Endothelial cell of umbilical vein (primary cell): ENCODE data around the gene MIS18A. TPM values are rescaled to one million over a fixed set of nuclear protein-coding genes. Genes with fewer than 3 reads are reported as not detected.

Experiments
- BruUV-seq: library from RNA; stranded (reverse); fragments of 400-500 nt; replicated peaks from 2 replicates; lab custom pipeline; 2021; lab: Mats Ljungman, UMichigan
- CTCF ChIA-PET: fragments of 300-600, 350-600 bp; sonication (Branson Sonifier 250); formaldehyde crosslinking; loops from one replicate; lab custom pipeline; 2021; ENCODE audit warnings: antibody characterized with exemption, inconsistent platforms; lab: Charles Lee
- POLR2A ChIA-PET: fragments of 300-600, 350-600 bp; sonication (Branson Sonifier 250); formaldehyde crosslinking; loops from one replicate; lab custom pipeline; 2021; ENCODE audit warnings: antibody characterized with exemption, inconsistent platforms; lab: Charles Lee
- DNase-seq: peaks from one replicate; pipeline ENCODE4 v3.0.0-alpha.2; 2011; ENCODE audit warnings: low read depth, low spot score
- FAIRE-seq: peaks from 2 replicates; lab custom pipeline; 2011; peaks lifted over from hg19 to GRCh38; lab: Jason Lieb, UNC
- H2AFZ ChIP-seq: 2 replicates; pipeline ENCODE4 v1.6.0; 2012; ENCODE audit warnings: low read depth, low read length, control low read depth, inconsistent platforms
- H3K27ac ChIP-seq: 2 replicates; pipeline ENCODE4 v1.5.1; 2011; ENCODE audit warnings: low read depth, mild to moderate bottlenecking, control low read depth, low read length, moderate library complexity; ENCODE audit not compliant: insufficient read depth
- H3K27me3 ChIP-seq, 2 experiments: 2 replicates each; pipeline versions ENCODE4 v1.6.0 to v1.6.1; 2011; ENCODE audit warnings: low read length in 2 of 2, mixed read lengths in 1 of 2; ENCODE audit not compliant: control insufficient read depth in 2 of 2, insufficient read depth in 2 of 2
- H3K36me3 ChIP-seq, 2 experiments: 2 replicates in 1 of 2; 3 replicates in 1 of 2; pipeline ENCODE4 v1.5.1; 2011; ENCODE audit warnings: low read length in 2 of 2, mild to moderate bottlenecking in 1 of 2, moderate library complexity in 1 of 2; ENCODE audit not compliant: control insufficient read depth in 2 of 2, insufficient read depth in 2 of 2; ENCODE audit errors: extremely low read depth in 1 of 2
- H3K4me1 ChIP-seq: 3 replicates; pipeline ENCODE4 v1.5.1; 2011; ENCODE audit warnings: mild to moderate bottlenecking, low read length; ENCODE audit not compliant: control insufficient read depth, insufficient read depth; ENCODE audit errors: extremely low read depth
- H3K4me2 ChIP-seq: 2 replicates; pipeline ENCODE4 v1.6.1; 2011; ENCODE audit warnings: low read length, control low read depth, mixed read lengths; ENCODE audit not compliant: insufficient read depth
- H3K4me3 ChIP-seq, 3 experiments: fragments of 200-600 bp in 1 of 3; sonication (generic), shearing (Covaris generic) in 1 of 3; replicated peaks in 1 of 3; 2 replicates each; pipeline ENCODE4 v1.5.1; 2011 to 2016; ENCODE audit warnings: control low read depth in 3 of 3, low read length in 3 of 3, mild to moderate bottlenecking in 2 of 3, inconsistent platforms in 1 of 3, low read depth in 1 of 3, moderate library complexity in 1 of 3; ENCODE audit not compliant: insufficient read depth in 1 of 3
- H3K79me2 ChIP-seq: 2 replicates; pipeline ENCODE4 v1.6.0; 2012; ENCODE audit warnings: low read length, inconsistent platforms; ENCODE audit not compliant: control insufficient read depth, insufficient read depth
- H3K9ac ChIP-seq: replicated peaks from 2 replicates; pipeline ENCODE3; 2011; ENCODE audit warnings: low read length, control low read depth; ENCODE audit not compliant: insufficient read depth; ENCODE audit errors: extremely low read depth
- H3K9me1 ChIP-seq: replicated peaks from 3 replicates; pipeline ENCODE4 v1.6.0; 2011; ENCODE audit warnings: mild to moderate bottlenecking, low read length; ENCODE audit not compliant: control insufficient read depth, insufficient read depth; ENCODE audit errors: extremely low read depth
- H3K9me3 ChIP-seq: replicated peaks from 2 replicates; pipeline ENCODE4 v1.5.1; 2012; ENCODE audit warnings: low read length, inconsistent platforms; ENCODE audit not compliant: control insufficient read depth, insufficient read depth
- H4K20me1 ChIP-seq: replicated peaks from 2 replicates; pipeline ENCODE3; 2011; ENCODE audit warnings: mild to moderate bottlenecking, low read length; ENCODE audit not compliant: control insufficient read depth, insufficient read depth; ENCODE audit errors: extremely low read depth
- EZH2 ChIP-seq: IDR thresholded peaks from 2 replicates; pipeline ENCODE4 v1.6.1; 2012; ENCODE audit warnings: borderline replicate concordance, low read depth, mild to moderate bottlenecking, moderate library complexity, low read length, inconsistent platforms; ENCODE audit not compliant: severe bottlenecking
- GATA2 ChIP-seq: IDR thresholded peaks from 2 replicates; pipeline ENCODE4 v1.7.0; 2011; ENCODE audit warnings: low read depth, mild to moderate bottlenecking, moderate library complexity, mixed read lengths, low read length; ENCODE audit not compliant: insufficient read length, insufficient read depth
- JUN ChIP-seq: IDR thresholded peaks from 2 replicates; pipeline ENCODE4 v1.6.1; 2011; ENCODE audit warnings: borderline replicate concordance, low read depth; ENCODE audit not compliant: insufficient read length, insufficient read depth
- MYC ChIP-seq: IDR thresholded peaks from one replicate; pipeline ENCODE4 v1.6.1; 2011; ENCODE audit warnings: mild to moderate bottlenecking, low read depth, low read length
- POLR2A ChIP-seq: IDR thresholded peaks from 2 replicates; pipeline ENCODE4 v1.6.1; 2012; ENCODE audit warnings: low read depth, mild to moderate bottlenecking, control low read depth, low read length
- POLR2AphosphoS5 ChIP-seq: IDR thresholded peaks from 2 replicates; pipeline ENCODE4 v1.6.1; 2012; ENCODE audit warnings: low read depth, mild to moderate bottlenecking, control low read depth, low read length, moderate library complexity; ENCODE audit not compliant: insufficient read depth
- dilution Hi-C: fragments of 300-500 bp; cut with MboI; formaldehyde crosslinking; loops from one replicate; pipeline ENCODE4 v1.15.0; 2019; ENCODE audit warnings: low sequenced_read_pairs; ENCODE audit not compliant: extremely low pct_ligation_motif_present
- intact Hi-C: fragments of 100-400 bp; cut with micrococcal nuclease; formaldehyde crosslinking; loops from one replicate; pipeline ENCODE4 v1.10.0; 2022
- polyA plus RNA-seq, 4 experiments: library from polyadenylated mRNA; depleted of rRNA in 3 of 4; stranded (reverse) in 3 of 4; unstranded in 1 of 4; fragments of >200 nt; gene quantifications; 2 replicates each; pipeline versions ENCODE4 v1.2.1 to v1.2.3, GENCODE V29; 2011 to 2012; ENCODE audit warnings: missing spikeins in 1 of 4
- total RNA-seq: library from RNA; stranded (reverse); gene quantifications from 2 replicates; pipeline ENCODE4 v1.2.3, GENCODE V29; 2021
- TF ChIP-seq, protein P1 (sequence below): IDR thresholded peaks from 2 replicates; pipeline ENCODE4 v1.6.1; 2011; ENCODE audit not compliant: insufficient read depth, insufficient read length
- TF ChIP-seq, protein P2 (sequence below), 2 donors: IDR thresholded peaks; 1 replicate in 1 of 2; 2 replicates in 1 of 2; pipeline ENCODE4 v1.5.1; 2011; ENCODE audit warnings: low read length in 2 of 2, mild to moderate bottlenecking in 2 of 2, moderate library complexity in 2 of 2, control low read depth in 1 of 2, inconsistent platforms in 1 of 2, low read depth in 1 of 2; ENCODE audit not compliant: insufficient read depth in 1 of 2; ENCODE audit errors: extremely low read depth in 1 of 2

MIS18A gene
- total and polyA plus RNA-seq, 2 donors (not counting 3 experiments of a cell fraction or from before 2014, with no cell fraction given), result 7.9 to 19.7 TPM

DNA sequence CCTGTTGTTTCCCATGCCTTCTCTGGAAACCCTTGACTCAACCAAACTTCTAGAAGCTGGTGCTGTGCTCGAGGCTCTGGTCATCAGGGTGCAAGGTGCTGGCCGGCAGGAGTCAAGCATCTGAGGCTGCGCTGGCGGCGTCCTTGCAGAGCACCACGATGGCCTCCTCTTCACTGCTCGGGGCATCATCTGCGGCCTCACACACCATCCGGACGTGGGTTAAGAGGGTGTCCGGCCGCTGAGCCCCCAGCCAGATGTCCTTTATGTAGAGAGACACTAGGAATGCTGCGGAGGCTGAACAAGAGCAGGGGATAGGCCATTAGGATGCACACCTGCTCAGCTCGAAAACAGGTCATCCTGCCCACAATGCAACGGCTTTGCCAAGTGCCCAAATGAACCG lies 36.0 kb upstream of the MIS18A start:
- dilution Hi-C loops, result no loop called here
- Histone ChIP-seq H3K79me2 (no peaks in the 10 kb centered on the region), H4K20me1 (no peaks in the 10 kb centered on the region), H3K36me3 (peaks cover 21 to 23% of the 10 kb centered on the region in 2 experiments), H3K27me3 (no peaks in the 10 kb centered on the region), H3K4me3 (no peak overlapping the region), H3K27ac (no peak overlapping the region), H3K4me1 (no peaks in the 10 kb centered on the region), H3K9ac (no peak overlapping the region), H3K9me3 (no peaks in the 10 kb centered on the region), H3K4me2 (no peak overlapping the region), H3K9me1 (no peaks in the 10 kb centered on the region), H2AFZ (no peak overlapping the region)
- DNase-seq, result no peak
- intact Hi-C loops, result no loop called here
- BruUV-seq, result no TSS peak
- CTCF ChIA-PET, result interaction anchor here (1.3 to 1.6 kb wide), 2 partner anchors 9 to 44 kb away, joined by 3 to 5 read pairs; no protein-coding TSS in a partner anchor
- FAIRE-seq, result no peak
- no peak for TF ChIP-seq JUN
- no peak for TF ChIP-seq MYC
- TF ChIP-seq, protein P1, sequence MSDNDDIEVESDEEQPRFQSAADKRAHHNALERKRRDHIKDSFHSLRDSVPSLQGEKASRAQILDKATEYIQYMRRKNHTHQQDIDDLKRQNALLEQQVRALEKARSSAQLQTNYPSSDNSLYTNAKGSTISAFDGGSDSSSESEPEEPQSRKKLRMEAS, result no peak
- no peak for TF ChIP-seq POLR2AphosphoS5
- TF ChIP-seq GATA2, result no peak
- TF ChIP-seq, protein P2, sequence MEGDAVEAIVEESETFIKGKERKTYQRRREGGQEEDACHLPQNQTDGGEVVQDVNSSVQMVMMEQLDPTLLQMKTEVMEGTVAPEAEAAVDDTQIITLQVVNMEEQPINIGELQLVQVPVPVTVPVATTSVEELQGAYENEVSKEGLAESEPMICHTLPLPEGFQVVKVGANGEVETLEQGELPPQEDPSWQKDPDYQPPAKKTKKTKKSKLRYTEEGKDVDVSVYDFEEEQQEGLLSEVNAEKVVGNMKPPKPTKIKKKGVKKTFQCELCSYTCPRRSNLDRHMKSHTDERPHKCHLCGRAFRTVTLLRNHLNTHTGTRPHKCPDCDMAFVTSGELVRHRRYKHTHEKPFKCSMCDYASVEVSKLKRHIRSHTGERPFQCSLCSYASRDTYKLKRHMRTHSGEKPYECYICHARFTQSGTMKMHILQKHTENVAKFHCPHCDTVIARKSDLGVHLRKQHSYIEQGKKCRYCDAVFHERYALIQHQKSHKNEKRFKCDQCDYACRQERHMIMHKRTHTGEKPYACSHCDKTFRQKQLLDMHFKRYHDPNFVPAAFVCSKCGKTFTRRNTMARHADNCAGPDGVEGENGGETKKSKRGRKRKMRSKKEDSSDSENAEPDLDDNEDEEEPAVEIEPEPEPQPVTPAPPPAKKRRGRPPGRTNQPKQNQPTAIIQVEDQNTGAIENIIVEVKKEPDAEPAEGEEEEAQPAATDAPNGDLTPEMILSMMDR (IDR thresholded peaks at IDR 0.05; ENCODE audit: extremely low read depth in 1 of 2, insufficient read depth in 1 of 2, low read depth in 1 of 2, low read length in 2 of 2), result no peak
- no peak for TF ChIP-seq POLR2A
- no peak for TF ChIP-seq EZH2
- POLR2A ChIA-PET, result no interaction called here
